Measurements from ENCODE around the gene CBLC. TPM values are rescaled to one million over a fixed set of nuclear protein-coding genes. Genes with fewer than 3 reads are reported as not detected.

CBLC gene
- total RNA-seq, 6 donors from 2014 or later, result 2.9 to 10.5 (median 4.5) TPM

GRCh38 chr19:44755219-44755618 lies 22.5 kb upstream of the CBLC start:
- peaks cover 74 to 85% (median 76%) of the 10 kb centered on the region in 4 donors for H3K4me1 ChIP-seq
- no peaks in the 10 kb centered on the region for H3K9me3 ChIP-seq
- peak overlapping the region; percentile 95 to 98 (median 96) for H3K27ac ChIP-seq
- TF ChIP-seq POLR2AphosphoS5 (IDR thresholded peaks at IDR 0.05) (peak; percentile 38), CTCF (IDR thresholded peaks at IDR 0.05) (no peak), EP300 (IDR thresholded peaks at IDR 0.05) (peak; percentile 62 to 89 (median 76))
- H3K36me3 ChIP-seq, result peaks cover 15 to 75% (median 47%) of the 10 kb centered on the region in 4 donors
- ATAC-seq (ENCODE audit: low FRiP score in 2 of 2) (no peak), DNase-seq (peak in 1 of 2 donors; percentile 75)
- 56 to 77% methylated on average over 4 of the region's 4 CpGs for WGBS, 2 donors
- peak overlapping the region in 3 of 4 donors; percentile 37 to 75 (median 53) for H3K4me3 ChIP-seq
- no peaks in the 10 kb centered on the region for H3K27me3 ChIP-seq

- whole genome bisulfite sequencing, 2 donors, result 59 to 94% methylated on average over 2 to 7 of the region's 7 CpGs
- ATAC-seq (ENCODE audit: low FRiP score in 2 of 2), result no peak
- DNase-seq, result peak in 1 of 2 donors; percentile 45
- Histone ChIP-seq H3K9me3 (no peaks in the 10 kb centered on the region), H3K36me3 (peaks cover 15 to 76% (median 51%) of the 10 kb centered on the region in 4 donors), H3K27ac (peak overlapping the region; percentile 95 to 98 (median 96)), H3K4me1 (peaks cover 65 to 76% (median 67%) of the 10 kb centered on the region in 4 donors), H3K27me3 (no peaks in the 10 kb centered on the region), H3K4me3 (no peak overlapping the region)
- TF ChIP-seq EP300 (IDR thresholded peaks at IDR 0.05), result no peak
- TF ChIP-seq POLR2A (IDR thresholded peaks at IDR 0.05), result no peak
- TF ChIP-seq POLR2AphosphoS5 (IDR thresholded peaks at IDR 0.05), result no peak
- TF ChIP-seq CTCF (IDR thresholded peaks at IDR 0.05), result no peak
Observed at GRCh38 chr19:44756089-44756562, 21.6 kb upstream of the CBLC start.

- TF ChIP-seq EP300 (IDR thresholded peaks at IDR 0.05), result no peak
- TF ChIP-seq CTCF (IDR thresholded peaks at IDR 0.05), result no peak
- TF ChIP-seq POLR2AphosphoS5 (IDR thresholded peaks at IDR 0.05), result peak; percentile 10 to 43
- TF ChIP-seq POLR2A (IDR thresholded peaks at IDR 0.05), result no peak
- peak overlapping the region; percentile 95 to 98 (median 96) for H3K27ac ChIP-seq
- H3K4me1 ChIP-seq, result peaks cover 55 to 66% (median 58%) of the 10 kb centered on the region in 4 donors
- H3K36me3 ChIP-seq, result peaks cover 15 to 73% (median 47%) of the 10 kb centered on the region in 4 donors
- peak in 1 of 2 donors; percentile 46 for ATAC-seq (ENCODE audit: low FRiP score in 2 of 2)
- peak; percentile 44 to 87 for DNase-seq
- H3K4me3 ChIP-seq, result peak overlapping the region in 3 of 4 donors; percentile 21 to 46 (median 38)
- no peaks in the 10 kb centered on the region for H3K27me3 ChIP-seq
- no peaks in the 10 kb centered on the region for H3K9me3 ChIP-seq
- 74 to 75% methylated on average over 30 to 52 of the region's 53 CpGs for WGBS, 2 donors
Observed at GRCh38 chr19:44757057-44757734, 20.5 kb upstream of the CBLC start.

- Histone ChIP-seq H3K36me3 (peaks cover 15 to 67% (median 44%) of the 10 kb centered on the region in 4 donors), H3K27me3 (no peaks in the 10 kb centered on the region), H3K9me3 (no peaks in the 10 kb centered on the region), H3K27ac (peak overlapping the region; percentile 95 to 98 (median 96)), H3K4me1 (peaks cover 47 to 58% (median 50%) of the 10 kb centered on the region in 4 donors), H3K4me3 (peak overlapping the region in 3 of 4 donors; percentile 21 to 46 (median 38))
- 44 to 54% methylated on average over 52 to 68 of the region's 68 CpGs for WGBS, 2 donors
- TF ChIP-seq EP300 (IDR thresholded peaks at IDR 0.05), result peak in 1 of 4 donors; percentile 76
- peak in 1 of 4 donors; percentile 45 for TF ChIP-seq POLR2A (IDR thresholded peaks at IDR 0.05)
- TF ChIP-seq CTCF (IDR thresholded peaks at IDR 0.05), result peak in 5 of 6 experiments; percentile 13 to 57 (median 31)
- TF ChIP-seq POLR2AphosphoS5 (IDR thresholded peaks at IDR 0.05), result peak; percentile 71 to 78
- DNase-seq (peak; percentile 71 to 93), ATAC-seq (ENCODE audit: low FRiP score in 2 of 2) (peak; percentile 45 to 56)
Observed at GRCh38 chr19:44757735-44758505, 19.8 kb upstream of the CBLC start.

All from upper lobe of left lung (tissue), 6 donors.